Thoracic aorta (tissue), 2 donors: Measurements from ENCODE around the gene STAB1. TPM values are rescaled to one million over a fixed set of nuclear protein-coding genes. Genes with fewer than 3 reads are reported as not detected.

Source experiments
- ATAC-seq: fragments of 150-250 bp; one replicate; pipeline ENCODE4 v1.8.0; 2017; ENCODE audit warnings: low read depth; ENCODE audit not compliant: insufficient number of reproducible peaks, low FRiP score
- DNase-seq: peaks from one replicate; pipeline ENCODE4 v3.0.0-alpha.2; 2020; ENCODE audit warnings: low spot score
- H3K27ac ChIP-seq, 2 donors: fragments of 200-600 bp; sonication (generic); 1 replicate in 1 of 2; 2 replicates in 1 of 2; pipeline ENCODE4 v1.5.1; 2016; ENCODE audit warnings: mild to moderate bottlenecking in 2 of 2, moderate library complexity in 2 of 2
- H3K27me3 ChIP-seq: fragments of 200-600 bp; sonication (generic); replicated peaks from 2 replicates; pipeline ENCODE4 v1.6.0; 2016; ENCODE audit warnings: mild to moderate bottlenecking; ENCODE audit not compliant: insufficient read depth
- H3K36me3 ChIP-seq: fragments of 200-600 bp; sonication (generic); one replicate; pipeline ENCODE4 v1.5.1; 2016
- H3K4me1 ChIP-seq, 2 donors: fragments of 200-600 bp; sonication (generic); 1 replicate in 1 of 2; 2 replicates in 1 of 2; pipeline versions ENCODE4 v1.5.1 to v1.6.0; 2016; ENCODE audit warnings: low read depth in 2 of 2, mild to moderate bottlenecking in 1 of 2; ENCODE audit not compliant: control insufficient read depth in 1 of 2
- H3K4me3 ChIP-seq: fragments of 200-600 bp; sonication (generic); 2 replicates; pipeline ENCODE4 v1.5.1; 2016; ENCODE audit warnings: mild to moderate bottlenecking
- H3K9me3 ChIP-seq: fragments of 200-600 bp; sonication (generic); 2 replicates; pipeline ENCODE4 v1.5.1; 2016
- CTCF ChIP-seq: fragments of 200-600 bp; sonication (generic); IDR thresholded peaks from one replicate; pipeline ENCODE4 v1.5.1; 2019; ENCODE audit warnings: antibody characterized with exemption
- total RNA-seq, 2 donors: library from RNA; depleted of rRNA; stranded (reverse); fragments of >200 nt; gene quantifications; one replicate each; pipeline versions ENCODE4 v1.1.0 to v1.2.3, GENCODE V29; 2016

Gene STAB1
- total RNA-seq, 2 donors from 2014 or later, result 249 to 837 TPM

GRCh38 chr3:52477796-52478095 lies 17.4 kb upstream of the STAB1 start:
- DNase-seq (no peak), ATAC-seq (no peak)
- no peak for TF ChIP-seq CTCF
- peaks cover 0 to 4% of the 10 kb centered on the region in 2 donors for H3K4me1 ChIP-seq
- H3K9me3 ChIP-seq, result no peaks in the 10 kb centered on the region
- no peak overlapping the region for H3K27ac ChIP-seq
- no peaks in the 10 kb centered on the region for H3K27me3 ChIP-seq
- peaks cover 89% of the 10 kb centered on the region for H3K36me3 ChIP-seq
- no peak overlapping the region for H3K4me3 ChIP-seq

- DNase-seq (no peak), ATAC-seq (no peak)
- no peak for TF ChIP-seq CTCF
- no peak overlapping the region for H3K4me3 ChIP-seq
- no peak overlapping the region for H3K27ac ChIP-seq
- no peaks in the 10 kb centered on the region for H3K9me3 ChIP-seq
- no peaks in the 10 kb centered on the region for H3K27me3 ChIP-seq
- H3K4me1 ChIP-seq, result peaks cover 8 to 18% of the 10 kb centered on the region in 2 donors
- H3K36me3 ChIP-seq, result peaks cover 79% of the 10 kb centered on the region
These were observed 15.9 kb upstream of the STAB1 start for GRCh38 chr3:52479037-52479876.

- TF ChIP-seq CTCF, result no peak
- DNase-seq (no peak), ATAC-seq (no peak)
- Histone ChIP-seq H3K4me1 (peaks cover 8 to 25% of the 10 kb centered on the region in 2 donors), H3K36me3 (peaks cover 73% of the 10 kb centered on the region), H3K4me3 (no peak overlapping the region), H3K27me3 (no peaks in the 10 kb centered on the region), H3K27ac (no peak overlapping the region), H3K9me3 (no peaks in the 10 kb centered on the region)
These were observed 15.1 kb upstream of the STAB1 start for GRCh38 chr3:52479877-52480575.

GRCh38 chr3:52480768-52481715 lies 14.1 kb upstream of the STAB1 start:
- DNase-seq (no peak), ATAC-seq (no peak)
- TF ChIP-seq CTCF, result no peak
- peaks cover 8 to 27% of the 10 kb centered on the region in 2 donors for H3K4me1 ChIP-seq
- no peaks in the 10 kb centered on the region for H3K27me3 ChIP-seq
- no peaks in the 10 kb centered on the region for H3K9me3 ChIP-seq
- no peak overlapping the region for H3K4me3 ChIP-seq
- H3K27ac ChIP-seq, result no peak overlapping the region
- H3K36me3 ChIP-seq, result peaks cover 69% of the 10 kb centered on the region
